Measurements from ENCODE around the gene SLCO3A1. TPM values are rescaled to one million over a fixed set of nuclear protein-coding genes. Genes with fewer than 3 reads are reported as not detected.
A peak's percentile ranks its signal among the peaks of the same experiment; 100 is the strongest.

The SLCO3A1 gene
- total RNA-seq, 1 experiment from 2014 or later, result 9.1 TPM

DNA sequence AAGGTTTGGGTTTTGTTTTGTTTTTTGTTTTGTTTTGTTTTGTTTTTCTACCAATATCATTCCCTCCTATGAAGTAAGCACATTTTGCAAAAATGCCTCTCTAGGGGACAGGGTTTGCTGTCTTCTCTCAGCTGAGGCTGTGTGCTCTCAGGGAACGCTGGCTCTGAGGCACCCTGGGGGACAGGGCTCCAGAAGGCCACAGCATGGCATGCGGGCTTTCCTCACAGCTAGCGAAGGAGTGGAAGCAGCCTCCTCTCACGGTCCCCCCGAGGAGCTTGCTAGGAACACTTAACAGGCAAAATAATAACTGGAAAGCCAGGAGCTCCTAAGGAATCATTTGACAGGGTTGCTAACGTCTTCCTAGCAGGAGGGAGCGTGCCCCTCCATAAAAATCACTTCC is 312.5 kb downstream of the SLCO3A1 start:
- CTCF ChIA-PET, result interaction anchor here (2.3 kb wide), 1 partner anchor 48 kb away, joined by 6 read pairs; no protein-coding TSS in a partner anchor
- no peaks in the 10 kb centered on the region for H3K27me3 Mint-ChIP-seq (ENCODE audit: low read depth)
- H3K4me3 Mint-ChIP-seq, result no peak overlapping the region
- ATAC-seq (peak; percentile 40), DNase-seq (ENCODE audit: low spot score) (peak; percentile 23)
- H3K36me3 Mint-ChIP-seq, result no peaks in the 10 kb centered on the region
- POLR2A ChIA-PET, result no interaction called here
- peak overlapping the region; percentile 9 for H3K27ac Mint-ChIP-seq
- H3K4me1 Mint-ChIP-seq, result peaks cover 52% of the 10 kb centered on the region
- H3K9me3 Mint-ChIP-seq, result no peaks in the 10 kb centered on the region
- TF ChIP-seq SP1 (CRISPR knock-in tag; conservative IDR thresholded peaks at IDR 0.05) (no peak), TEAD1 (CRISPR knock-in tag; IDR thresholded peaks at IDR 0.05) (0 out of 2 replicates have a peak, but pooled peaks have one; percentile 24), IRF2 (CRISPR knock-in tag; IDR thresholded peaks at IDR 0.05; ENCODE audit: borderline replicate concordance, low read depth) (no peak)

- DNase-seq (ENCODE audit: low spot score), result no peak
- POLR2A ChIA-PET, result no interaction called here
- Mint-ChIP-seq H3K9me3 (0 out of 2 replicates have a peak, but pooled peaks cover 3% of the 10 kb centered on the region), H3K27me3 (ENCODE audit: low read depth) (no peaks in the 10 kb centered on the region), H3K36me3 (no peaks in the 10 kb centered on the region), H3K27ac (no peak overlapping the region), H3K4me1 (peaks cover 46% of the 10 kb centered on the region), H3K4me3 (no peak overlapping the region)
- TF ChIP-seq MXD4 (CRISPR knock-in tag; IDR thresholded peaks at IDR 0.05; ENCODE audit: borderline replicate concordance), result no peak
- TF ChIP-seq, protein P1, sequence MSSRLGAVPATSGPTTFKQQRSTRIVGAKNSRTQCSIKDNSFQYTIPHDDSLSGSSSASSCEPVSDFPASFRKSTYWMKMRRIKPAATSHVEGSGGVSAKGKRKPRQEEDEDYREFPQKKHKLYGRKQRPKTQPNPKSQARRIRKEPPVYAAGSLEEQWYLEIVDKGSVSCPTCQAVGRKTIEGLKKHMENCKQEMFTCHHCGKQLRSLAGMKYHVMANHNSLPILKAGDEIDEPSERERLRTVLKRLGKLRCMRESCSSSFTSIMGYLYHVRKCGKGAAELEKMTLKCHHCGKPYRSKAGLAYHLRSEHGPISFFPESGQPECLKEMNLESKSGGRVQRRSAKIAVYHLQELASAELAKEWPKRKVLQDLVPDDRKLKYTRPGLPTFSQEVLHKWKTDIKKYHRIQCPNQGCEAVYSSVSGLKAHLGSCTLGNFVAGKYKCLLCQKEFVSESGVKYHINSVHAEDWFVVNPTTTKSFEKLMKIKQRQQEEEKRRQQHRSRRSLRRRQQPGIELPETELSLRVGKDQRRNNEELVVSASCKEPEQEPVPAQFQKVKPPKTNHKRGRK (CRISPR knock-in tag; IDR thresholded peaks at IDR 0.05; ENCODE audit: borderline replicate concordance), result no peak
- TF ChIP-seq, protein P2, sequence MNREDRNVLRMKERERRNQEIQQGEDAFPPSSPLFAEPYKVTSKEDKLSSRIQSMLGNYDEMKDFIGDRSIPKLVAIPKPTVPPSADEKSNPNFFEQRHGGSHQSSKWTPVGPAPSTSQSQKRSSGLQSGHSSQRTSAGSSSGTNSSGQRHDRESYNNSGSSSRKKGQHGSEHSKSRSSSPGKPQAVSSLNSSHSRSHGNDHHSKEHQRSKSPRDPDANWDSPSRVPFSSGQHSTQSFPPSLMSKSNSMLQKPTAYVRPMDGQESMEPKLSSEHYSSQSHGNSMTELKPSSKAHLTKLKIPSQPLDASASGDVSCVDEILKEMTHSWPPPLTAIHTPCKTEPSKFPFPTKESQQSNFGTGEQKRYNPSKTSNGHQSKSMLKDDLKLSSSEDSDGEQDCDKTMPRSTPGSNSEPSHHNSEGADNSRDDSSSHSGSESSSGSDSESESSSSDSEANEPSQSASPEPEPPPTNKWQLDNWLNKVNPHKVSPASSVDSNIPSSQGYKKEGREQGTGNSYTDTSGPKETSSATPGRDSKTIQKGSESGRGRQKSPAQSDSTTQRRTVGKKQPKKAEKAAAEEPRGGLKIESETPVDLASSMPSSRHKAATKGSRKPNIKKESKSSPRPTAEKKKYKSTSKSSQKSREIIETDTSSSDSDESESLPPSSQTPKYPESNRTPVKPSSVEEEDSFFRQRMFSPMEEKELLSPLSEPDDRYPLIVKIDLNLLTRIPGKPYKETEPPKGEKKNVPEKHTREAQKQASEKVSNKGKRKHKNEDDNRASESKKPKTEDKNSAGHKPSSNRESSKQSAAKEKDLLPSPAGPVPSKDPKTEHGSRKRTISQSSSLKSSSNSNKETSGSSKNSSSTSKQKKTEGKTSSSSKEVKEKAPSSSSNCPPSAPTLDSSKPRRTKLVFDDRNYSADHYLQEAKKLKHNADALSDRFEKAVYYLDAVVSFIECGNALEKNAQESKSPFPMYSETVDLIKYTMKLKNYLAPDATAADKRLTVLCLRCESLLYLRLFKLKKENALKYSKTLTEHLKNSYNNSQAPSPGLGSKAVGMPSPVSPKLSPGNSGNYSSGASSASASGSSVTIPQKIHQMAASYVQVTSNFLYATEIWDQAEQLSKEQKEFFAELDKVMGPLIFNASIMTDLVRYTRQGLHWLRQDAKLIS (CRISPR knock-in tag; IDR thresholded peaks at IDR 0.05; ENCODE audit: borderline replicate concordance), result no peak
- TF ChIP-seq ZNF416 (CRISPR knock-in tag; IDR thresholded peaks at IDR 0.05), result no peak
- TF ChIP-seq NR2C2 (CRISPR knock-in tag; IDR thresholded peaks at IDR 0.05), result no peak
- TF ChIP-seq, protein P3, sequence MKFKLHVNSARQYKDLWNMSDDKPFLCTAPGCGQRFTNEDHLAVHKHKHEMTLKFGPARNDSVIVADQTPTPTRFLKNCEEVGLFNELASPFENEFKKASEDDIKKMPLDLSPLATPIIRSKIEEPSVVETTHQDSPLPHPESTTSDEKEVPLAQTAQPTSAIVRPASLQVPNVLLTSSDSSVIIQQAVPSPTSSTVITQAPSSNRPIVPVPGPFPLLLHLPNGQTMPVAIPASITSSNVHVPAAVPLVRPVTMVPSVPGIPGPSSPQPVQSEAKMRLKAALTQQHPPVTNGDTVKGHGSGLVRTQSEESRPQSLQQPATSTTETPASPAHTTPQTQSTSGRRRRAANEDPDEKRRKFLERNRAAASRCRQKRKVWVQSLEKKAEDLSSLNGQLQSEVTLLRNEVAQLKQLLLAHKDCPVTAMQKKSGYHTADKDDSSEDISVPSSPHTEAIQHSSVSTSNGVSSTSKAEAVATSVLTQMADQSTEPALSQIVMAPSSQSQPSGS (CRISPR knock-in tag; IDR thresholded peaks at IDR 0.05; ENCODE audit: borderline replicate concordance, low read depth), result no peak
- TF ChIP-seq SOX15 (CRISPR knock-in tag; IDR thresholded peaks at IDR 0.05), result no peak
- TF ChIP-seq JUN (CRISPR knock-in tag; IDR thresholded peaks at IDR 0.05), result no peak
- TF ChIP-seq ETV6 (CRISPR knock-in tag; IDR thresholded peaks at IDR 0.05), result no peak
- TF ChIP-seq, protein P4, sequence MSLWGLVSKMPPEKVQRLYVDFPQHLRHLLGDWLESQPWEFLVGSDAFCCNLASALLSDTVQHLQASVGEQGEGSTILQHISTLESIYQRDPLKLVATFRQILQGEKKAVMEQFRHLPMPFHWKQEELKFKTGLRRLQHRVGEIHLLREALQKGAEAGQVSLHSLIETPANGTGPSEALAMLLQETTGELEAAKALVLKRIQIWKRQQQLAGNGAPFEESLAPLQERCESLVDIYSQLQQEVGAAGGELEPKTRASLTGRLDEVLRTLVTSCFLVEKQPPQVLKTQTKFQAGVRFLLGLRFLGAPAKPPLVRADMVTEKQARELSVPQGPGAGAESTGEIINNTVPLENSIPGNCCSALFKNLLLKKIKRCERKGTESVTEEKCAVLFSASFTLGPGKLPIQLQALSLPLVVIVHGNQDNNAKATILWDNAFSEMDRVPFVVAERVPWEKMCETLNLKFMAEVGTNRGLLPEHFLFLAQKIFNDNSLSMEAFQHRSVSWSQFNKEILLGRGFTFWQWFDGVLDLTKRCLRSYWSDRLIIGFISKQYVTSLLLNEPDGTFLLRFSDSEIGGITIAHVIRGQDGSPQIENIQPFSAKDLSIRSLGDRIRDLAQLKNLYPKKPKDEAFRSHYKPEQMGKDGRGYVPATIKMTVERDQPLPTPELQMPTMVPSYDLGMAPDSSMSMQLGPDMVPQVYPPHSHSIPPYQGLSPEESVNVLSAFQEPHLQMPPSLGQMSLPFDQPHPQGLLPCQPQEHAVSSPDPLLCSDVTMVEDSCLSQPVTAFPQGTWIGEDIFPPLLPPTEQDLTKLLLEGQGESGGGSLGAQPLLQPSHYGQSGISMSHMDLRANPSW (CRISPR knock-in tag; conservative IDR thresholded peaks at IDR 0.05; ENCODE audit: low read depth), result no peak
- TF ChIP-seq, protein P5, sequence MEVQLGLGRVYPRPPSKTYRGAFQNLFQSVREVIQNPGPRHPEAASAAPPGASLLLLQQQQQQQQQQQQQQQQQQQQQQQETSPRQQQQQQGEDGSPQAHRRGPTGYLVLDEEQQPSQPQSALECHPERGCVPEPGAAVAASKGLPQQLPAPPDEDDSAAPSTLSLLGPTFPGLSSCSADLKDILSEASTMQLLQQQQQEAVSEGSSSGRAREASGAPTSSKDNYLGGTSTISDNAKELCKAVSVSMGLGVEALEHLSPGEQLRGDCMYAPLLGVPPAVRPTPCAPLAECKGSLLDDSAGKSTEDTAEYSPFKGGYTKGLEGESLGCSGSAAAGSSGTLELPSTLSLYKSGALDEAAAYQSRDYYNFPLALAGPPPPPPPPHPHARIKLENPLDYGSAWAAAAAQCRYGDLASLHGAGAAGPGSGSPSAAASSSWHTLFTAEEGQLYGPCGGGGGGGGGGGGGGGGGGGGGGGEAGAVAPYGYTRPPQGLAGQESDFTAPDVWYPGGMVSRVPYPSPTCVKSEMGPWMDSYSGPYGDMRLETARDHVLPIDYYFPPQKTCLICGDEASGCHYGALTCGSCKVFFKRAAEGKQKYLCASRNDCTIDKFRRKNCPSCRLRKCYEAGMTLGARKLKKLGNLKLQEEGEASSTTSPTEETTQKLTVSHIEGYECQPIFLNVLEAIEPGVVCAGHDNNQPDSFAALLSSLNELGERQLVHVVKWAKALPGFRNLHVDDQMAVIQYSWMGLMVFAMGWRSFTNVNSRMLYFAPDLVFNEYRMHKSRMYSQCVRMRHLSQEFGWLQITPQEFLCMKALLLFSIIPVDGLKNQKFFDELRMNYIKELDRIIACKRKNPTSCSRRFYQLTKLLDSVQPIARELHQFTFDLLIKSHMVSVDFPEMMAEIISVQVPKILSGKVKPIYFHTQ (CRISPR knock-in tag; IDR thresholded peaks at IDR 0.05), result no peak
- no peak for ATAC-seq
- CTCF ChIA-PET, result no interaction called here
Observed at GRCh38 chr15:92166751-92167405, 313.4 kb downstream of the SLCO3A1 start.
